Measurements from ENCODE around the gene ANXA10.

DNA sequence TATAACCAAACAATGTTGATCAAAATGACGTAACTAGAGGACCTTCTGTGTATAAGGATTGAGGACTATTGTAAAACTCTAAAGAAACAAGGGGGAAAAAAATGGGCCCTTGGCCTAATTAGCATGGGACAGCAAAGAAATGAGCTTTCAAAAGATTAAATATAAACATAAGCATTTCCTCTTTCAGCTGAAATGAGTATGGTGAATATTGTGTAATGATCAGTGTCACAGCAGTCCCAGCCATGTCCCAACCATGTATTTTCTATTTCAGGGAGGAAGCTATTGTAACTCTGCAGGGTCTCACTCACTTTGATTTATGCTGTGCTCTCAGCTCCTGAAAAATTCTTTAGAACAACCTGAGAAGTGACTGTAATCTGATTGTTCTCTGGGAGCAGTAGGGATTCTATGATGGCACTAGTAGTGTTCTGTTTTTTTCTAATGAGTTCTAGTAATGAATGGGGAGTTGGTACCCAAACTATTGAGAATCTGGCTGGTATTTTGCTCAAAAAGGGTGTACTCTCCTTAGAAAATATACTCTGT lies 25.8 kb downstream of the ANXA10 start:
- TF ChIP-seq, protein P1, sequence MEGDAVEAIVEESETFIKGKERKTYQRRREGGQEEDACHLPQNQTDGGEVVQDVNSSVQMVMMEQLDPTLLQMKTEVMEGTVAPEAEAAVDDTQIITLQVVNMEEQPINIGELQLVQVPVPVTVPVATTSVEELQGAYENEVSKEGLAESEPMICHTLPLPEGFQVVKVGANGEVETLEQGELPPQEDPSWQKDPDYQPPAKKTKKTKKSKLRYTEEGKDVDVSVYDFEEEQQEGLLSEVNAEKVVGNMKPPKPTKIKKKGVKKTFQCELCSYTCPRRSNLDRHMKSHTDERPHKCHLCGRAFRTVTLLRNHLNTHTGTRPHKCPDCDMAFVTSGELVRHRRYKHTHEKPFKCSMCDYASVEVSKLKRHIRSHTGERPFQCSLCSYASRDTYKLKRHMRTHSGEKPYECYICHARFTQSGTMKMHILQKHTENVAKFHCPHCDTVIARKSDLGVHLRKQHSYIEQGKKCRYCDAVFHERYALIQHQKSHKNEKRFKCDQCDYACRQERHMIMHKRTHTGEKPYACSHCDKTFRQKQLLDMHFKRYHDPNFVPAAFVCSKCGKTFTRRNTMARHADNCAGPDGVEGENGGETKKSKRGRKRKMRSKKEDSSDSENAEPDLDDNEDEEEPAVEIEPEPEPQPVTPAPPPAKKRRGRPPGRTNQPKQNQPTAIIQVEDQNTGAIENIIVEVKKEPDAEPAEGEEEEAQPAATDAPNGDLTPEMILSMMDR (optimal IDR thresholded peaks at IDR 0.05 in 1 of 3, IDR thresholded peaks at IDR 0.05 in 1 of 3, conservative IDR thresholded peaks at IDR 0.05 in 1 of 3; ENCODE audit: extremely low read depth in 1 of 3, insufficient read depth in 2 of 3, low read length in 3 of 3): no peak
- no peak for TF ChIP-seq EZH2 (IDR thresholded peaks at IDR 0.05; ENCODE audit: low read length)
